NCI-H1105 treated with DMSO at 0.1 percent for 48 hours (cell line): ENCODE data around the gene SLC25A17.
A peak's percentile ranks its signal among the peaks of the same experiment; 100 is the strongest.
"Not testable (repeated sequence)": the region's sequence is repeated elsewhere in the genome, so short reads cannot be mapped to it uniquely, and the experiment has no call there.

Source experiments
- DNase-seq: peaks from one replicate; lab custom pipeline; 2025; lab: John Stamatoyannopoulos, UW

Gene SLC25A17

DNA sequence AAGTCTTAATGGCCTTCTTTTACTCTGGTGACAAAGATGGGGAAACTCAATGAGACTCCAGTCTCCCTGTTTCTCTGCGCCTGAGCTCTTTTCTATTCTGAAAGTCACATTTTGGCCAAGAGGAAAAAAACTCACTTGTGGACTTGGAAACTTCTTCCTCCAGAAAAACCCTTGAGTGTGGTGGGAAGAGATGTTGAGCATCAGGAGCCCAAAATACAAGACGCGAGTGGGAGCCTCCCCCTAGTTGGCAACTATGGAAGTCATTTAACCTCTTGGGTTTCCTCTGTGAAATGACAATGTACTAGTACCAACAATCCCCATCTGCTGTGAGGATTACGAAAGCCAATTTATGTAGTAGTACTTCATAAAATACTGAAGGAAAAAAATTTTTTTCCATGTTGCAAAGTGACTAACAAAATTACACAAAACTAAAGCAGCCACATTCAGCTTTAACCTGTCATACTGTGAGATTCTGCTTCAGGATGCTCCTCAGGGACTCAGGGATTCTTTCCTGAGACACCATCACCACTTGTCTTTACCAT lies 524 bp upstream of the SLC25A17 start:
- DNase-seq: peak; percentile 34

DNA sequence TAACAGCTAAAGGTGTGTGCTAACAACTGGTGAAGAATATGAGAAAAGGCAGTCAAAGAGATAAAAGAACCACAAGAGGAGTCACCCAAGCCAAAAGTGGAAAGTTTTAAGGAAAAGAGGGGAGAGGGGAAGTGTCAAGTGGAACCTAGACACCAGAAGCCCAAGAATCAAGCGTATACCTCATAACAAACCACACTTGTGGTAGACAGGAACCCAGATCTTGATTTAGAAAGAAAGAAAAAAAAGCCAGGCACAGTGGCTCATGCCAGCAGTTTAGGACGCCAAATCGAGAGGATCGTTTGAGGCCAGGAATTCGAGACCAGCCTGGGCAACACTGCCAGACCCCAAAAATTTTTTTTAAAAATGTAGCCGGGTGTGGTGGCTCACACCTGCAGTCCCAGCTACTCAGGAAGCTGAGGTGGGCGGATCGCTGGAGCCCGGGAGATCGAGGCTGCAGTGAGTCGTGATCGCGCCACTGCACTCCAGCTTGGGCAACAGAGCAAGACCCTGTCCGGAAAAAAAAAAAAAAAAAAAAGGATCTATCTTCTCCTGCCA lies 877 bp downstream of the SLC25A17 start:
- DNase-seq: no peak

DNA sequence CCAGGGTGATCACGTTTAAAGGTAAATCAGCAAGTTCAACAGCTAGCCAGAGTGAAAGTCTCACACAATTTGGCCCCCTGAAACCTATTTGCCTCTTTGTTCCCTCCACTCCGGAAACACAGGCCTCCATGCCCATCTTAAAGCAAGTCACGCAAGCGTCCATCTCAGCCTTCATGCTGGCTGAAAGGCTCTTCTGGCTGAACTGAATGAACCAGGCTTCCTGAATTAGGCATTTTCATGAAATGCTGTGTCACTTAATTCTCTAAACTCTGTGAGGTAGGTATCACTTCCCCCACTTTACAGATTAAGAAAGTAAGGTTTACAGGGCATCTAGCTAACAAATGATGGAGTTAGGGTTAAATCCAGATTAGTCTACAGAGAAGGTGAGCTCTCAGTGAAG lies 1.4 kb downstream of the SLC25A17 start:
- no peak for DNase-seq

- DNase-seq: no peak
These were observed 5.2 kb downstream of the SLC25A17 start for GRCh38 chr22:40813912-40814315.

- no peak for DNase-seq
These were observed 10.9 kb downstream of the SLC25A17 start for GRCh38 chr22:40808018-40808841.

DNA sequence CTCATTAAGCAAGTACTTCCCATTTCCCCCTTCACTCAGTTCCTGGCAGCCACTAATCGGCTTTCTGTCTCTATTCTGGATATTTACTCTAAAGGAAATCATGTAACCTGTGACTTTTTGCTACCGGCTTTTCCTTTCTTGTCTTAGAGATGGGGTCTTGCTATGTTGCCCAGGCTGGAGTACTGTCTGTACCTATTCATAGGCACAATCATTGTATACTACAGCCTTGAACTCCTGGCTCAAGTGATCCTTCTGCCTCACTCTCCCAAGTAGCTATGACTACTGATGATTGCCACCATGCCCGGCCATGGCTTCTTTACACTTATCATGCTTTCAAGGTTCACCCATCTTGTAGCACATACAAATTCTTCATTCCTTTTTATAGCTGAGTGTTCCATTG lies 12.4 kb downstream of the SLC25A17 start:
- no peak for DNase-seq

GRCh38 chr22:40805699-40806203 lies 13.4 kb downstream of the SLC25A17 start:
- DNase-seq: no peak

GRCh38 chr22:40805239-40805638 lies 13.9 kb downstream of the SLC25A17 start:
- DNase-seq: no peak

GRCh38 chr22:40803321-40803720 lies 15.8 kb downstream of the SLC25A17 start:
- DNase-seq: no peak

GRCh38 chr22:40799008-40799407 lies 20.1 kb downstream of the SLC25A17 start:
- no peak for DNase-seq

- DNase-seq: no peak
These were observed 21.7 kb downstream of the SLC25A17 start for GRCh38 chr22:40797427-40797826.

GRCh38 chr22:40792451-40792850 lies 26.7 kb downstream of the SLC25A17 start:
- no peak for DNase-seq

DNA sequence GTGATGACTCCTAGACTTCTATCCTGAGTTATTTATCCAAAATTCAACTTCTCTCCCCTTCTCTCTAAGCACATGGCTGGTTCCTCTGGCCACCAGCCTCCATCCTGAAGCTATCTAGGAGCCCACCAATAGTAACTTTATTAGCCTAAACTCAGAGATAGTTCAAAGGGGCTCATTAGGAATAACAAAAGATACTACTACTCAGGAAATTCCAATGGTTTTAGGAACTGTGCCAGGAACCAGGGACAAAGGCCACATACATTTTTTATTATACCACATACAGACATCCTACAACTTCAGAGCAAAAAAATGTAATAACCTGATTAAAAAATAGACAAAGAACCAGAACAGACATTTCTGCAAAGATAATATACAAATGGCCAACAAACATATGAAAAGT lies 27.9 kb downstream of the SLC25A17 start:
- no peak for DNase-seq

DNA sequence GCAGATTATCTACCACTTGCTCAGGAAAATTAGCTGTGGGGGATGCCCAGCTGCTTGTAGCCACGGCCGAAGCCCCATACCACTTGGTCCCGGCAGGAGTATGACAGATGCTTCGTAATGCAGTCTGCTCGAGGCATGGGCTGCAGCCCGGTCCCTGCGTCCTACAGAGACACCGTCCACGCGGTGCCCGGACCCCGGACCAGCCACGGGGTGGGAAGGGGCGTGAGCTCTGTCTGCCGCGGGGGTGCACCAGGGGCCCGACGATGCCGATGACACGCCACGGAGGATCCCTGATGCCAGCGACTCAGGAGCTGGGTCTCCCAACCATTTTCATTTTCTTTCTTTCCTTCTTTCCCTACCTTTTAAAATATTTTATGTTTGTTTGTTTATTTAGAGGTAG lies 30.0 kb downstream of the SLC25A17 start:
- no peak for DNase-seq

DNA sequence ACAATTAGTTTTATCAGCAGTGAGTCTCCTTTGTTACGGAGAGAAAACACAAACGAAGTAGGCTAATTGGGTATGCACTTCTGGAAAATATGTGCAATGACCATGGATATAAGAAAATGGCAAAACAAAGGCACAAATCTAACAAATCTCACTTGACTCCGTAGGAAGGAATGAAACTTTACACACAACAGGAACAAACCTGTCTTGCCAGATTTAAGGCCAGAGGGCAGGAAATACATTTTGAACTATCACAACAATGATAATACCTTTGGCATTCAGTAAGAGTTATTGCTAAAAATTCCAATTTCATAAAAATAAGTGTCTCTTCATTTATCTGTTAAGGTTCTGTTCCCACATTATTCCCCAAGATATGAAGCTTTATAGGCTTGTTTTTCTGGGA lies 36.6 kb downstream of the SLC25A17 start:
- no peak for DNase-seq

DNA sequence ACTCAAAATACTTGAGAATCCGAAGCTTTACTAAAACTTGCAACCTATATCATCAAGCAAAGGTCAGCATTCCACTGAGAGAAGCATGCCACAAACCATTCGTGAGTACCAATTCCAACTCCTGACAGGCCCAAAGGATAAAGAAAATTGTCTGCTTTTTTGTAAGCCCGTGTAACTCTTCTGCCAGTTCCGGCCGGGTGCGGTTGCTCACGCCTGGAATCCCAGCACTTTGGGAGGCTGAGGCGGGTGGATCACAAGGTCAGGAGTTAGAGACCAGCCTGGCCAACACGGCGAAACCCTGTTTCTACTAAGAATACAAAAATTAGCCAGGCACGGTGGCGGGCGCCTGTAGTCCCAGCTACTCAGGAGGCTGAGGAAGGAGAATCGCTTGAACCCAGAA lies 37.4 kb downstream of the SLC25A17 start:
- DNase-seq: not testable (repeated sequence)

DNA sequence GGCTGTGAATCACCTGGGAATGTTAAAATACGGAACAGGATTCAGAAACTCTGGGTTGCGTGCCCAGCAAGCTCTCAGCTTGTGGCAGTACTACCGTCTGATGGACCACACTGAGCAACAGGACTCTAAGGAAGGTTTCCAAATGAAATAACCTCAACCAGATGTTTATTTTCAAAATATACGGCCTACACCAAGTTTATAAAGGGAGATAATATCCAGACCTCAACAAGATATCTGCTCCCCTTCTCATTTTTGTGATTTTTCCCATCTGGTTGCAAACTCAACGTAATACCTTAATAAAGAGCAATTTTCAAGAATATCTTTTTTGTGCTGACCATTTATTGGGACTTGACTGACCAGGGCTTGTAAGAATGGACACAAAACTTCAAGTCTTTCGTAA lies 49.4 kb downstream of the SLC25A17 start:
- no peak for DNase-seq

GRCh38 chr22:40768206-40768605 lies 50.9 kb downstream of the SLC25A17 start:
- no peak for DNase-seq

GRCh38 chr22:40766956-40767355 lies 52.2 kb downstream of the SLC25A17 start:
- no peak for DNase-seq

DNA sequence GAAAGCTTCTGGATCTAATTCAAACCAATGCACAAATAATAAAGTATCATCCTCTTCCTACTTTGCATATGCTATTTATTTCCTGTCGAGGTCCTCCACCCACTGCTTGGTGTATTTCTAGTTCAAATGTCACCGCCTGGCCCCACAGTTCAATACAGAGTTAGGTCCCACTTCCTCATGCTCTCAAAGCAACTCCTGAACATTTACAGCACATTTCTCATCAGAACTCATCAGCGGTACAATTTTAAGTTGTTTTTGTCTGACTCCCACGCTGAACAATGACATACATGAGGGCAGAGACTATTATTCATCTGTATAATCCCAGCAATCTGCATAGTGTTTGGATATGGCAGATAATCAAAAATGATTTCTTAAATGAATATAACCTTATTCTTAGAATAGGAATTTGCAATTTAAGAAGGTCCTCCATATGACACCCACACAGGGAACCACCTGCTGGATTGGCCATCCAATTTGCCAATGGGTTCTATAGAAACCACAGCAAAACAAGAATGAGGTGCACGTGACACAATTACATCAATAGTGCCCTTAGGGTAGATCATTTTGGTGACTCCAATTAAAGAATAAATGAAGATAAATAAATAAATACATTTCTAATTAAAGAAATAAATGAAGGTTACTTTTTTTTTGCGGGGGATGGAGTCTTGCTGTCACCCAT lies 54.2 kb downstream of the SLC25A17 start:
- no peak for DNase-seq

GRCh38 chr22:40759294-40759840 lies 59.8 kb downstream of the SLC25A17 start:
- DNase-seq: no peak

DNA sequence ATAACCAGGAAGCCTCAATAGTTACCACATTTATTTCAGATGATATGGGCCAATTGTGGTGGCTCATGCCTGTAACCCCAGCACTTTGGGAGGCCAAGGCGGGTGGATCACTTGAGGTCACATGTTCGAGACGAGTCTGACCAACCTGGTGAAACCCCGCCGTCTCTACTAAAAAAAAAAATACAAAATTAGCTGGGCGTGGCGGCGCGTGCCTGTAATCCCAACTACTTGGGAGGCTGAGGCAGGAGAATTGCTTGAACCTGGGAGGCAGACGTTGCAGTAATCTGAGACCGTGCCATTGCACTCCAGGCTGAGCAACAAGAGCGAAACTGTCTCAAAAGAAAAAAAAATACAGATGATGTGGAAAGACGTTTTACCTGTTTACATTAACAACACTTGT lies 60.3 kb downstream of the SLC25A17 start:
- not testable (repeated sequence) for DNase-seq
